GM19395 (cell line): ENCODE measurements around the gene ELMO1.
A peak's percentile ranks its signal among the peaks of the same experiment; 100 is the strongest.

Experiments used
- ATAC-seq: cut with Tn5 transposase; IDR thresholded peaks from one replicate; pipeline ENCODE4 v1.9.1; 2021; ENCODE audit warnings: mild to moderate bottlenecking, moderate library complexity; ENCODE audit not compliant: unreplicated experiment

The ELMO1 gene

GRCh38 chr7:37410305-37411229 lies 38.1 kb downstream of the ELMO1 start:
- no peak for ATAC-seq

GRCh38 chr7:37409461-37409860 lies 39.2 kb downstream of the ELMO1 start:
- no peak for ATAC-seq

GRCh38 chr7:37408291-37409228 lies 40.1 kb downstream of the ELMO1 start:
- peak; percentile 69 for ATAC-seq

- ATAC-seq, result no peak
Measured at GRCh38 chr7:37405603-37406122, 43.0 kb downstream of the ELMO1 start.

GRCh38 chr7:37405128-37405527 lies 43.5 kb downstream of the ELMO1 start:
- ATAC-seq, result no peak

- no peak for ATAC-seq
Measured at GRCh38 chr7:37399876-37400421, 48.7 kb downstream of the ELMO1 start.

- no peak for ATAC-seq
Measured at GRCh38 chr7:37398403-37398802, 50.3 kb downstream of the ELMO1 start.

- ATAC-seq, result no peak
Measured at GRCh38 chr7:37395618-37396259, 52.9 kb downstream of the ELMO1 start.

GRCh38 chr7:37394158-37394557 lies 54.5 kb downstream of the ELMO1 start:
- ATAC-seq, result peak; percentile 83

GRCh38 chr7:37393476-37393875 lies 55.2 kb downstream of the ELMO1 start:
- no peak for ATAC-seq

GRCh38 chr7:37392673-37393017 lies 56.0 kb downstream of the ELMO1 start:
- no peak for ATAC-seq

- no peak for ATAC-seq
Measured at GRCh38 chr7:37391791-37392672, 56.6 kb downstream of the ELMO1 start.

- ATAC-seq, result no peak
Measured at GRCh38 chr7:37390114-37390513, 58.5 kb downstream of the ELMO1 start.

- ATAC-seq, result no peak
Measured at GRCh38 chr7:37388811-37389210, 59.9 kb downstream of the ELMO1 start.

GRCh38 chr7:37385787-37386186 lies 62.9 kb downstream of the ELMO1 start:
- ATAC-seq, result no peak

GRCh38 chr7:37382546-37383088 lies 66.0 kb downstream of the ELMO1 start:
- no peak for ATAC-seq

GRCh38 chr7:37380831-37381230 lies 67.8 kb downstream of the ELMO1 start:
- no peak for ATAC-seq

- ATAC-seq, result no peak
Measured at GRCh38 chr7:37379546-37380277, 69.0 kb downstream of the ELMO1 start.

GRCh38 chr7:37377231-37377630 lies 71.4 kb downstream of the ELMO1 start:
- ATAC-seq, result no peak
